DMS114 treated with DMSO at 0.1 percent for 48 hours (cell line): Measurements from ENCODE around the gene IFIT5.
"Not testable (repeated sequence)": the region's sequence is repeated elsewhere in the genome, so short reads cannot be mapped to it uniquely, and the experiment has no call there.

Source experiments
- DNase-seq: peaks from one replicate; lab custom pipeline; 2025; ENCODE audit not compliant: unreplicated experiment; lab: John Stamatoyannopoulos, UW

IFIT5 gene

DNA sequence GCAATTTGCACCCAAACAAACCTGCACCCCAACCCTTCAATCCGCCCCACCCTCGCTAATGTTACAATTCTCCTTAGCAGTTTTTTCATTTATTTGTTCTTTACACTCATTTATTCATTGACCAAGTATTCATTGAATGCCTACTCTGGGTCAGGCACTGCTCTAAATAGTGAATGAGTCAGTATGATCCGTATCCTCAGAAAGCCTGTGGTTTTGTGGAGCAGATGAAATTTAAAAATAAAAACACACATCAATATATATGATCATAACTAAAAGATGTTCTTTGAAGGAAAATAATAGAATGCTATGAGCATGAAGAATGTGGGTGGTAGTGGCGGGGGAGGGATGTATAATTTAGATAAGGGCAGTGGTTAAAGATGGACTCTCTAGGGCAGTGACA lies 13.3 kb downstream of the IFIT5 start:
- no peak for DNase-seq

GRCh38 chr10:89428877-89429276 lies 14.5 kb downstream of the IFIT5 start:
- DNase-seq: no peak

DNA sequence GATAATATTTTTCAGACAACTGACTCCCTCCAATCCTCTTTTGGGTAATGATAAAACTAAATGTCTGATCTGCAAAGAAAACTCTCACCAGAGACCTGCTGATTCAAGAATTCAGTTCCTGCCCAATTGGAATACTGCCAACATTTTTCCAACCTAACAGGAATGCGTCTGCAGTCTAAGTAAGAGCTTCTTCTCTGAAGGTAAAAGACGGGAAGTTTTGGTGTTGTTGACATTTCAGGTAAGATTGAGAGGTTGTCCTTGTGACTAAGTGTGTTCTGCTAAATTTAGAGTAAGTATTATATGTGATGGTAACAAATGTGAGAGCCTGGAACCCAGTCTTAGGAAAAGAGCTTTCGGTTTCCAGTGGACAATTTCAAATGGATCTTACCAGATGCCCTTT lies 17.6 kb downstream of the IFIT5 start:
- no peak for DNase-seq

DNA sequence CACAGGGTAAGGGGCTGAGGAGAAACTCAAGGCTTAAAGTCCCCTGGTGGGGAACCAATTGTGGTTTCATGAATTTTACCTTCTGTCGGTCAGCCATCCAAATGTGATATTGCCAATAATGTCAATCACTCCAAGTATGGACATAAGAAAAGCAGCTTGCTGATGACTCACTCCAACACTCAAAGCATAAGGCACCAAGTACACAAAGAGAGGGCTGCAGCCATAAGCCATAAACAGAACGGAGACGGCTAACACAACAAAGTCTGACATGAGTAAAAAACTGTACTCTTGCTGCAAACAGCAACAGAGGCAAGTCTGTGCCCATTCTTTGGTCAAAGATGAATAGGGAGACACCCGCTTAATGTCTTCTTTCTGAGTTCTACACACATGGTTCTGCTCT lies 24.2 kb downstream of the IFIT5 start:
- no peak for DNase-seq

GRCh38 chr10:89440226-89441009 lies 26.1 kb downstream of the IFIT5 start:
- no peak for DNase-seq

- no peak for DNase-seq
Observed at GRCh38 chr10:89442289-89442688, 27.9 kb downstream of the IFIT5 start.

DNA sequence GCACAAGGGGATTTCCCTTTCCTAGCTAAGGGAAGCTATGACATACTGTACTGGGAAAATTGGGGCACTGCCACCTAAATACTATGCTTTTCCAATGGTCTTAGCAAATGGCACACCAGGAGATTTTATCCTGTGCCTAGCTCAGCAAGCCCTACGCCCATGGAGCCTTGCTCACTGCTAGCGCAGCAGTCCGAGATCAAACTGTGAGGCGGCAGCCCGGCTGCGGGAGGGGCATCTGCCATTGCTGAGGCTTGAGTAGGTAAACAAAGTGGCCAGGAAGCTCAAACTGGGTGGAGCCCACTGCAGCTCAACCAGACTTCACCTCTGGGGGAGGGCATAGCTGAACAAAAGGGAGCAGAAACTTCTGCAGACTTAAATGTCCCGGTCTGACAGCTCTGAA lies 30.5 kb downstream of the IFIT5 start:
- DNase-seq: not testable (repeated sequence)

- DNase-seq: no peak
Observed at GRCh38 chr10:89450901-89451300, 36.5 kb downstream of the IFIT5 start.

- no peak for DNase-seq
Observed at GRCh38 chr10:89452193-89452592, 37.8 kb downstream of the IFIT5 start.

GRCh38 chr10:89454561-89455347 lies 40.4 kb downstream of the IFIT5 start:
- peak; percentile 4 for DNase-seq

DNA sequence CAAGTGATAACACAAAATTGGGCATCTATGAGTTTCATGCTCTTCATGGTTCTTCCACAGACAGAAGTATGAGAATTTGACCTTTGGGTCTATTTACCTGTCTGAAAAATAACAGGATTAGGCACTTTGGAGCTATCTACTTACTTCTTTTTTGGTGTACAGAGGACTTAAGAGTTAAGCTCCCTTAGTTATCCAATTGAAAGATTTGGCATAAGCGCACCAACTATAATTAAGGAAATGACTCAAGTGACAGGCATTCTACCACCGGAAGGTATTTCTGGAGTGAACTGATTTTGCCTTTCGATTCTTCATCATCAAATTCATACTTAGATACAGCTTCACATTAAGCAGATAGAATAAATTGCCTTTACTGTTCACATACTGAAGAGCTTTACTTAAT lies 43.9 kb downstream of the IFIT5 start:
- DNase-seq: no peak

DNA sequence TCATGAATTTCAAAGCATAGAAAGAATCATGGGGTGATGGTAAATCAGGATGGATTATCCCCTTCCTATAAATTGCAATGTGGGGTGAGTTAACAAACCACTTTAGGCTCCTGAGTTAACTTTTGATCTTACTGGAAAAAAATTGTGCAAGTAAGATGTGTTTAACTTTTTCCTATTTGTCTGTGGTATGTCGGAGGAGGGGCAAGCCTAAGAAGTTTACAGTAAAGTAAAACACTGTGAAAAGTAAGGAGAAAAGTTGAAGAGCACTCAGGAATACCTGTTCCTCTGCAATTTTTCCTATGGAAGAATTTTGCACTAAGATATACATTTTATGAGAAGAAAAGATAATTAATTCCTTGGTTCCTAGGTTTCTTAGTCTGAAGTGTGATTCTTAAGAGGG lies 44.4 kb downstream of the IFIT5 start:
- DNase-seq: no peak

DNA sequence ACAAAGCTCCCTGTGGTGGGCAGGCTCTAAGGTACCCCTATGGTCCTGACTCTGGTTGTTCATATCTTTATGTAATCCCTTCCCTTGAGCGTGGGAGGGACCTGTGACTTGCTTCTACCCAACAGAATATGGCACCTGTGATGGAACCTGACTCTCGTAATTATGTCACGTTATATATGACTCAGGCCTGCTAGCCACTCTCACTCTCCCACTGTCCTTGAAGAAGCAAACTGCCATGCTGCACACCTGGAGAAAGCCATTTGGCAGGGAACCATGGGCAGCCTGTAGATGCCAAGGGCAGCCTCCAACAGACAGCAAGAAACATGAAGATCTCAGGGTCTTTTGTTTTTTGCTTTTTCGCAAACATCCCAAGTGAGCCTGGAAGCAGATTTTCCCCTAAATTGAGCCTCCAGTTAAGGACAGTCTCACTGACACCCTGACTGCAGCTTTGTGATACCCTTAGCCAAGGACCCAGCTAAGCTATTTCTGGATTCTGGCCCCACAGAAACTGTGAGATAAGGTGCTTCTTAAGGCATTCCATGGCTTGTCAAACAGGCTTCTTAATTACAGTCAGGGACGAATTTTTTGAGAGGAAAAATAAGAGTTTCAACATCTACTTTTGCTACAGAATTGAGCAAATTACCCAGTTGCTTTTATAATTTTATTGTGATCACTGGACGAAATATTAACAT lies 49.6 kb downstream of the IFIT5 start:
- no peak for DNase-seq

DNA sequence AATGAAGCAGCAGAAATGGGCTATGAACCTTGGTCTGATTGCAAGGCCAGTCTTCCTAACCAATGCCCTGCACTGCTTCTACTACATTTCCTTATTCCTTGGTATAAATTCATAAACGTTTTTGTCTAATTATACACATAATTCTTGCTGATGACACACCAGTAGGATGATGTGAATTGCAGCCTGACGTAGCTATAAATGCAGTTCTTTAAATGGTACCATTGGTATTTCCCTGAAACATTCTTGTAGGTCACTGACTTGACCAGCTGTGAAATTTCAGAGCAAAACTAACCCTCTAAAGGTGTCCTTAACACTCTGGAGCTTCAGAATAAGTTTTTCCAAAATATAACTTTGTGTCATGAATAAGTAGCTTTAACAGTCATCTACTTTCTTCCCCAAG lies 50.8 kb downstream of the IFIT5 start:
- no peak for DNase-seq

DNA sequence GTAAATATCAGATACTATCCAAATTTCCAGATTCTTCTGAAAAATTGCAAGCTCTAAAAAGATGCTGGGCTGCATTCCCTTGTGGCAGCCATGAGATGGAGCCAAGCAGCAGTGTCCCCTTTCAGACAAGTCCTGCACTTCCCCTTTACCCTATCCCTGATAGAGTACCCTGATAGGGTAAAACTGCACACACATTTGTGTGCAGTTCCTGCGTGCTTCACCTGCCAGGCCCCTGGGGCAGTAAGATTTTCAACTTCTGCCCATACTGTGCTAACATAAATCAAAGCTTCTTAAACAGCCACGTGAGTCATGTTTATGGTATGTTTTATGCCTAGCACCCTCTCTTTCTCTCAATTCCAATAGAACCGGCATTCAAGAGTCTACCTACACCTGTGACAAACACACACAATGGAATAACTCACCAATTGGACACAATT lies 52.2 kb downstream of the IFIT5 start:
- DNase-seq: no peak

DNA sequence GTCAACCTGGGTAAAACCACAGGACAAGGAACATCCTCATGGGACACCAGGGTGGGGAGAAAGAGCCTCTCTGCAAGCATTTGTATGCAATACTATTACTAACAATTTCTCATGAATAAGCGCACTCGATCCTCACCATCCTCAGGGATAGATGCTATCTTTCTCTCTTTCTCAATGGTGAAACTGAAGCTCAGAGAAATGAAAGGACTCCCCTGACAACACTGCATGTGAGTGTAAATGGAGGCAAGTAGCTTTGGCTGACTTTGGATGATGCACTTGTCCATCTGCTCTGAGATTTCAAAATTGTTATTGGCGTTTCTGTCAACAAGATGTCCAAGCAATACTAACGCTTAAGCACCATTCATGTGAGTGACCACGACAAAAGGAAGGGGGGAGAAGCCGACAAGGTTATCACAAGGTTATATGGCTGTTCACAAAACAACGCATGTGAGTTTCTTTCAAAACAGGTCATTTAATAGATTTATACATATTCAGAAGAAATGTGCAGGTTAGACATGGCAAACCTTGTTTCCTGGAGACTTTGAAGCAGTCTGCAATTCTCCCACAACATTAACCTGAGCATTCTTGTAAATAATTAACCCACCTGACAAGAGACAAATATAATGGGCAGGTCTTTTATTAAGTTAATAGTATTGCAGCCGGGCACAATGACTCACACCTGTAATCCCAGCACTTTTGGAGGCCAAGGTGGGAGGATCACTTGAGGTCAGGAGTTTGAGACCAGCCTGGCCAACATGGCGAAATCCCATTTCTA lies 54.0 kb downstream of the IFIT5 start:
- no peak for DNase-seq

DNA sequence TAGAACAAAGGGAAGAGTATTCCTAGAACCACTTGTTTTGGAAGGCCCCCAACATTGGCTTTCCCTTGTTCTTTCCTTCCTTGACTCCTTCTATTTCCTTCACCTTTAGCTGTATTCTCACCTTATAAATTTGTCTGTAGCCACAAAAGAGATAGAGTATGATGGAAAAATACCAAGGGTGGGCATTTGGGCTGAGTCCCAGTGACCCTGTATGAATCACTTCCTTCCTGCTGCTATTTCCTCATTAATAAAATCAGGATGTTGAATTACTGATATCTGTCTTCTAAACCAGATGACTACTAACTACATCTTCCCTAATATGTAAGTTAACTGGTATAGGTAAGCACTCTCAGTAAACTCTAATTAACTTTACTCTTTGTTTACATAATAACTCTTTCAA lies 55.1 kb downstream of the IFIT5 start:
- no peak for DNase-seq
